NCI-H1048 (cell line): Measurements from ENCODE around the gene ATP10B.

Experiments used
- DNase-seq: peaks from one replicate; lab custom pipeline; 2025; lab: John Stamatoyannopoulos, UW

Gene ATP10B

GRCh38 chr5:160638161-160638742 is 213.8 kb downstream of the ATP10B start:
- DNase-seq = no peak

GRCh38 chr5:160637357-160638090 is 214.5 kb downstream of the ATP10B start:
- no peak for DNase-seq

- no peak for DNase-seq
Observed at GRCh38 chr5:160635663-160636062, 216.3 kb downstream of the ATP10B start.

GRCh38 chr5:160635046-160635445 is 217.0 kb downstream of the ATP10B start:
- no peak for DNase-seq

GRCh38 chr5:160629003-160629402 is 223.0 kb downstream of the ATP10B start:
- DNase-seq = no peak

GRCh38 chr5:160628619-160628968 is 223.4 kb downstream of the ATP10B start:
- DNase-seq = no peak

- DNase-seq = no peak
Observed at GRCh38 chr5:160627921-160628618, 223.9 kb downstream of the ATP10B start.

- DNase-seq = no peak
Observed at GRCh38 chr5:160626322-160626721, 225.7 kb downstream of the ATP10B start.

- DNase-seq = no peak
Observed at GRCh38 chr5:160621526-160621925, 230.5 kb downstream of the ATP10B start.

- no peak for DNase-seq
Observed at GRCh38 chr5:160620401-160620800, 231.6 kb downstream of the ATP10B start.

- no peak for DNase-seq
Observed at GRCh38 chr5:160619381-160619780, 232.6 kb downstream of the ATP10B start.

- no peak for DNase-seq
Observed at GRCh38 chr5:160618286-160618685, 233.7 kb downstream of the ATP10B start.

GRCh38 chr5:160616712-160617497 is 235.1 kb downstream of the ATP10B start:
- DNase-seq = no peak

- DNase-seq = no peak
Observed at GRCh38 chr5:160614136-160614535, 237.9 kb downstream of the ATP10B start.

GRCh38 chr5:160605266-160605665 is 246.7 kb downstream of the ATP10B start:
- DNase-seq = no peak

GRCh38 chr5:160604484-160604883 is 247.5 kb downstream of the ATP10B start:
- no peak for DNase-seq

GRCh38 chr5:160602744-160603143 is 249.3 kb downstream of the ATP10B start:
- DNase-seq = no peak

- DNase-seq = no peak
Observed at GRCh38 chr5:160601046-160601445, 251.0 kb downstream of the ATP10B start.

GRCh38 chr5:160573318-160573717 is 278.7 kb downstream of the ATP10B start:
- no peak for DNase-seq

GRCh38 chr5:160567031-160567705 is 284.8 kb downstream of the ATP10B start:
- DNase-seq = no peak

GRCh38 chr5:160565376-160565775 is 286.6 kb downstream of the ATP10B start:
- DNase-seq = no peak

GRCh38 chr5:160556846-160557245 is 295.2 kb downstream of the ATP10B start:
- no peak for DNase-seq
